T-helper 2 cell (primary cell): Measurements from ENCODE around the gene PTCD1.
"Not testable (repeated sequence)": the region's sequence is repeated elsewhere in the genome, so short reads cannot be mapped to it uniquely, and the experiment has no call there.

Source experiments
- DNase-seq, 5 experiments: peaks; one replicate each; pipeline versions ENCODE4 v3.0.0 to v3.0.0-alpha.2; 2012 to 2022

PTCD1 gene

GRCh38 chr7:99451936-99452335 lies 13.3 kb upstream of the PTCD1 start:
- DNase-seq: no peak

GRCh38 chr7:99449326-99449725 lies 10.7 kb upstream of the PTCD1 start:
- no peak for DNase-seq

GRCh38 chr7:99448855-99449254 lies 10.3 kb upstream of the PTCD1 start:
- no peak for DNase-seq

- DNase-seq: peak in 1 of 5 experiments; percentile 36
Observed at GRCh38 chr7:99447943-99448342, 9.3 kb upstream of the PTCD1 start.

- DNase-seq: no peak
Observed at GRCh38 chr7:99446096-99446495, 7.5 kb upstream of the PTCD1 start.

- DNase-seq: no peak
Observed at GRCh38 chr7:99440195-99440594, 1.6 kb upstream of the PTCD1 start.

GRCh38 chr7:99437946-99438572 lies 539 bp downstream of the PTCD1 start:
- DNase-seq: peak in 1 of 5 experiments; percentile 12

GRCh38 chr7:99433158-99433557 lies 5.4 kb downstream of the PTCD1 start:
- no peak for DNase-seq

GRCh38 chr7:99431756-99432540 lies 6.7 kb downstream of the PTCD1 start:
- DNase-seq: not testable (repeated sequence)

GRCh38 chr7:99429756-99430155 lies 8.8 kb downstream of the PTCD1 start:
- no peak for DNase-seq

GRCh38 chr7:99428972-99429566 lies 9.5 kb downstream of the PTCD1 start:
- DNase-seq: peak in 1 of 5 experiments; percentile 37

- DNase-seq: no peak
Observed at GRCh38 chr7:99424932-99425730, 13.5 kb downstream of the PTCD1 start.

- DNase-seq: no peak
Observed at GRCh38 chr7:99422625-99423024, 16.0 kb downstream of the PTCD1 start.

GRCh38 chr7:99422186-99422585 lies 16.4 kb downstream of the PTCD1 start:
- DNase-seq: no peak

GRCh38 chr7:99420986-99421385 lies 17.6 kb downstream of the PTCD1 start:
- DNase-seq: no peak

GRCh38 chr7:99420213-99420612 lies 18.4 kb downstream of the PTCD1 start:
- no peak for DNase-seq

- no peak for DNase-seq
Observed at GRCh38 chr7:99419323-99420021, 19.1 kb downstream of the PTCD1 start.

GRCh38 chr7:99418260-99418659 lies 20.3 kb downstream of the PTCD1 start:
- DNase-seq: no peak

GRCh38 chr7:99415513-99416127 lies 23.0 kb downstream of the PTCD1 start:
- not testable (repeated sequence) for DNase-seq

- no peak for DNase-seq
Observed at GRCh38 chr7:99410635-99411034, 28.0 kb downstream of the PTCD1 start.

GRCh38 chr7:99409806-99410205 lies 28.8 kb downstream of the PTCD1 start:
- no peak for DNase-seq

- peak in 1 of 5 experiments; percentile 44 for DNase-seq
Observed at GRCh38 chr7:99409192-99409572, 29.4 kb downstream of the PTCD1 start.
